IPS-18c (cell line): Measurements from ENCODE around the gene GNA14.
"Not testable (repeated sequence)": the region's sequence is repeated elsewhere in the genome, so short reads cannot be mapped to it uniquely, and the experiment has no call there.

Experiments used
- H3K4me3 ChIP-seq: 2 replicates; pipeline ENCODE4 v1.7.0; 2013; ENCODE audit warnings: low read depth, mild to moderate bottlenecking, low read length, moderate library complexity; ENCODE audit not compliant: insufficient read depth
- H3K9me3 ChIP-seq: one replicate; pipeline ENCODE4 v1.6.1; 2013; ENCODE audit warnings: mild to moderate bottlenecking, low read length, moderate library complexity; ENCODE audit not compliant: control insufficient read depth, insufficient read depth

Gene GNA14

GRCh38 chr9:77453825-77454647, 194.1 kb downstream of the GNA14 start:
- Histone ChIP-seq H3K9me3 (no peaks in the 10 kb centered on the region), H3K4me3 (no peak overlapping the region)

DNA sequence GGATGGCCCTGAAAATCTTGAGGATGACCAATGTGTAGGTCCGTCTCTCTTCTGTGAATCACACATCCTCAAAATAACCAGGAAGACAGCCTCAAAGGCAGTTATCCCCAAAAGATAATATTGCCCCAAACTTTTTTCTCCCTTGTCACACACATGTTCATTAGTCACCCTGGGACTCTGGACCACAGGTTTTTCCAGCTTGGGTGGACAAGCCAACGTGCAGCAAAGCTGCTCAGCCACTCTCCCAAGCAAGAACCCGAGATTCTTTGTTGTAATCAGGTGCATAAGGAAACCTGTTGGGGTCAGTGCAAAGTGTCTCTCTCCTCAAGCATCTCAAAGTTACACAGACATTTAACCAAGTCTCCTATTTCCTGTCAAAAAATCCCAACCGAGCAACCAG, 196.6 kb downstream of the GNA14 start:
- no peaks in the 10 kb centered on the region for H3K9me3 ChIP-seq
- no peak overlapping the region for H3K4me3 ChIP-seq

- no peaks in the 10 kb centered on the region for H3K9me3 ChIP-seq
- H3K4me3 ChIP-seq: no peak overlapping the region
Observed at GRCh38 chr9:77450085-77450475, 198.0 kb downstream of the GNA14 start.

DNA sequence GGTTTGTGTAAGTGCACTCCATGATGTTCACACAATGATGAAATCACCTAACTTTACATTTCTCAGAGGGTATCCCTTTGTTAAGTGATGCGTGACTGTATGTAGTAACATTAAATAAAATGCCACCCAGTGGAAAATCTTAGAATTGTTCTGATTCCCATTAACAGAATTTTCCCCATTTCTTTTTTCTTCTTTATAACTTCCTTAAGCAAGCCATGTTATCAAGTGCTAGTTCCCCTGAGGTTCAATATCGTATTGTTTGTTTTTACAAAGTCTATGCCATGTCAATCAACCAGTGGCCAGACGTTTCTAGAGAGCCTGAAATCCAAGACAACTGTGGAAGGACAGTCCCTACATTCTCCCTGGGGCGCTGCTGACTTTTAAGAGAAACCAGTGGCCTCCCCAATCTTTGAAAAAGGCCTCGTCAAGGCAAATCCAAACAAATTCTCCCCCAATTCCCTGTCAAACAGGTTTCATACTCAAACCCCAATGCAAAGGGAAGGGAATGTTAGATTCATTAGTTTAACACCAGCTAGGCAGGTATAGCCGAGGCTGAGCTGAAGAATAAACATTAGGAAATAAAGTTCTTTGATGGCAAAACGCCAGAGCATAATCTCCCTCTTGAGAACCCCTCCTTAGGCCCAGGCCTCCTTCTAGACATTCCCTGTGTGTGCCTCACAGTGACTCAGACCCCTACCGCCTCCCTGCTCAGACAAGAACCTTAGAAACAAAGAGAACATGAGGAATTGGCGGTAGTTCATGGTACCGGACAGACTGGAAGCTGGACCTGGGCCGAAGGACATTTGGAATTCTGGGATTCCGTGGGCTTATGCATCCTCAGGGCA, 198.7 kb downstream of the GNA14 start:
- no peaks in the 10 kb centered on the region for H3K9me3 ChIP-seq

GRCh38 chr9:77447646-77448045, 200.5 kb downstream of the GNA14 start:
- H3K4me3 ChIP-seq: no peak overlapping the region
- no peaks in the 10 kb centered on the region for H3K9me3 ChIP-seq

More for the DNA sequence above, 198.7 kb downstream of the GNA14 start:
- H3K4me3 ChIP-seq: no peak overlapping the region

DNA sequence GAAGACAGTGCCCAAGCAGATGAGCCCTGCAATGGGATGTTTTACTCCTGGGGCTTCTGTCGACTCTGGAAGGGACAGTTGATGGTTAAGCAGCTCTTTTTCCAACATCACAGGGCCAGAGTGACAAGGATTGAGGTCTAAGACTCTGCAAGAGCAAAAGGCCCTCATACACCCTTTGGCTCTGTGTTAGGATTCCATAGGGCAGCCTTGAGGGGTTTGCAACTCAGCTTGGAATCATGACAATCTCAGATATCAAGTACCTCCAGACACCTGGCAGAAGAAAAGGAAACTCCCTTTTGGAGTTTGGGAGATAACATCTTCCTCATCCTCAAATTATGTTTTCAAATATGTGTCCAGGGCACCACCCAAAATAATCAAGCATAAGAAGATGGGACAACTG, 205.7 kb downstream of the GNA14 start:
- H3K9me3 ChIP-seq: no peaks in the 10 kb centered on the region
- no peak overlapping the region for H3K4me3 ChIP-seq

DNA sequence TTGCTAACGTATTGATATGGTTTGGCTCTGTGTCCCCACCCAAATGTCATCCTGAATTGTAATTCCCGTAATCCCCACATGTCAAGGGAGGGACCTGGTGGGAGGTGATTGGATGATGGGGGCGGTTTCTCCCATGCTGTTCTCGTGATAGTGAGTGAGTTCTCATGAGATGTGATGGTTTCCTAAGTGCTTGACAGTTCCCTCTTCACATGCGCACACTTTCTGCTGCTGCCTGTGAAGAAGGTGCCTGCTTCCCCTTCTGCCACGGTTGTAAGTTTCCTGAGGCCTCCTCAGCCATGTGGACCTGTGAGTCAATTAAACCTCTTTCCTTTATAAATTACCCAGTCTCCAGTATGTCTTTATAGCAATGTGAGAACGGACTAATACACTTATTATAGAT, 207.0 kb downstream of the GNA14 start:
- H3K4me3 ChIP-seq, H3K9me3 ChIP-seq: not testable (repeated sequence)

- Histone ChIP-seq H3K9me3 (no peaks in the 10 kb centered on the region), H3K4me3 (no peak overlapping the region)
Observed at GRCh38 chr9:77440057-77440456, 208.1 kb downstream of the GNA14 start.

- Histone ChIP-seq H3K4me3 (no peak overlapping the region), H3K9me3 (no peaks in the 10 kb centered on the region)
Observed at GRCh38 chr9:77438653-77439052, 209.5 kb downstream of the GNA14 start.

- no peak overlapping the region for H3K4me3 ChIP-seq
- no peaks in the 10 kb centered on the region for H3K9me3 ChIP-seq
Observed at GRCh38 chr9:77435688-77436087, 212.4 kb downstream of the GNA14 start.

DNA sequence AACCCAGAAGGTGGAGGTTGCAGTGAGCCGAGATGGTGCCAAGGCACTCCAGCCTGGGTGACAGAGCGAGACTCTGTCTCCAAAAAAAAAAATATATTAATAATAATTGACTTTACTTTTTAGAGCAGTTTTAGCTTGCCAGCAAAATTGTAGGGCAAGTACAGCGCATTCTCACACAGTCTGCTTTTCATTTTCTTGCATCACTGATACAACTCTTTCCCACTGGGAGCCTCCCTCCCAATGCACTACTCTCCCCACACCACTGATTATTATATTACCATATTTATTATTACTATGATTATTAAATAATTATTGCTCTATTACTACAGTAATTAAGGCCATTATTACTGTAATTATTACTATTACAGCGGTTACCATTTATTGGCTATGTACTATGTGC, 212.8 kb downstream of the GNA14 start:
- Histone ChIP-seq H3K9me3 (no peaks in the 10 kb centered on the region), H3K4me3 (no peak overlapping the region)

- Histone ChIP-seq H3K4me3 (no peak overlapping the region), H3K9me3 (no peaks in the 10 kb centered on the region)
Observed at GRCh38 chr9:77433675-77434445, 214.3 kb downstream of the GNA14 start.

DNA sequence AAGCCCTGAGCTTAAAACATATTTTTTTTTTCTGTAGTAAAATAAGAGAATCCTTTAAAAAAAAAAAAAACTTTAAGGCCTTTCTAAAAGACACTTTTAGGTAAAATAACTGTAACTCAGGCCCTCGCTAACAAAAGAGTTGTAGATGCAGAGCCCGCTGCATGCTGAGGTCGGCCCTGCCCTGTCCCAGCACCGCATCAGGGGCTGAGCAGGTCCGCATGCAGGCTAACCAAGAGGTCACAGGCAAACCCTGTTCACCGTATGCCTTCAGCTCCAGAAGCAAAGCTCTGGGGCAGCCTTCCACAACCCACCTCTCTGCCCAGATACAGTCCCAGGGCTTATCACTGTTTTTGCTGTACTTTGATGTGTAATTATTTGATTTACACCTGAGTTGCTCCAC, 216.1 kb downstream of the GNA14 start:
- H3K9me3 ChIP-seq: no peaks in the 10 kb centered on the region
- no peak overlapping the region for H3K4me3 ChIP-seq

DNA sequence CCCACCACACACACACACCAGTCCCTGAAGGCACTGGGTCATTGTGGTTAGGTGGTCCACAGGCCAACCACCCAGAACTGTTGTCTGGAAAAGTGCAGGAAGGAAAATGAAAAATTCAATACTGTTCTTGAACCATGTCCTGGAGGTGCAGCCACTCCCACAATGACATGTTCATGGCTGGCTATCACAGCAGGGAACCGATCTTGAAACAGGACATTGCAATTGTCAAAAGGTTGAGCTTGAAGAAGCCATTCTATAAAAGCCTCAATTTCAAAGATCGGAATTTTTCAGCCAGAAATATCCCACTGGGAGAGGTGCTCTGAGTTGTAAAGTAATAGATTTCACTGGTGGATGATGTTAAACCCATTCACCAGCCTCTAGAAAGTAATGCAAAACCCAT, 218.2 kb downstream of the GNA14 start:
- Histone ChIP-seq H3K9me3 (no peaks in the 10 kb centered on the region), H3K4me3 (no peak overlapping the region)

- H3K9me3 ChIP-seq: no peaks in the 10 kb centered on the region
- H3K4me3 ChIP-seq: no peak overlapping the region
Observed at GRCh38 chr9:77427256-77427927, 220.7 kb downstream of the GNA14 start.

- Histone ChIP-seq H3K9me3 (no peaks in the 10 kb centered on the region), H3K4me3 (no peak overlapping the region)
Observed at GRCh38 chr9:77426712-77427111, 221.4 kb downstream of the GNA14 start.

GRCh38 chr9:77424993-77425392, 223.1 kb downstream of the GNA14 start:
- H3K9me3 ChIP-seq: no peaks in the 10 kb centered on the region
- no peak overlapping the region for H3K4me3 ChIP-seq
